ELF-1 (cell line): Measurements from ENCODE around the gene NOP9.
"Not testable (repeated sequence)": the region's sequence is repeated elsewhere in the genome, so short reads cannot be mapped to it uniquely, and the experiment has no call there.

Experiments
- DNase-seq: peaks from one replicate; pipeline ENCODE4 v3.0.0-alpha.2; 2016; ENCODE audit warnings: low read depth, low spot score

Gene NOP9

GRCh38 chr14:24325041-24325530 lies 25.4 kb downstream of the NOP9 start:
- no peak for DNase-seq

- DNase-seq: no peak
Measured at GRCh38 chr14:24325963-24326362, 26.3 kb downstream of the NOP9 start.

GRCh38 chr14:24327303-24327702 lies 27.7 kb downstream of the NOP9 start:
- DNase-seq: no peak

- DNase-seq: not testable (repeated sequence)
Measured at GRCh38 chr14:24327914-24328313, 28.3 kb downstream of the NOP9 start.

- DNase-seq: no peak
Measured at GRCh38 chr14:24329073-24329663, 29.5 kb downstream of the NOP9 start.

GRCh38 chr14:24329736-24330135 lies 30.1 kb downstream of the NOP9 start:
- DNase-seq: no peak

- no peak for DNase-seq
Measured at GRCh38 chr14:24330973-24331674, 31.5 kb downstream of the NOP9 start.

- no peak for DNase-seq
Measured at GRCh38 chr14:24331731-24332267, 32.1 kb downstream of the NOP9 start.

- peak; percentile 82 for DNase-seq
Measured at GRCh38 chr14:24332268-24332993, 32.8 kb downstream of the NOP9 start.

GRCh38 chr14:24334431-24335291 lies 35.0 kb downstream of the NOP9 start, which contains the start of gene ADCY4:
TSS of gene ADCY4 (minus strand) at chr14:24335071. CDS start at chr14:24334652, 419 bp downstream.
- peak; percentile 44 for DNase-seq

- peak; percentile 64 for DNase-seq
Measured at GRCh38 chr14:24335461-24336171, 36.0 kb downstream of the NOP9 start.

- DNase-seq: no peak
Measured at GRCh38 chr14:24337144-24337823, 37.6 kb downstream of the NOP9 start.

GRCh38 chr14:24337824-24338175 lies 38.1 kb downstream of the NOP9 start:
- no peak for DNase-seq

GRCh38 chr14:24338843-24339242 lies 39.2 kb downstream of the NOP9 start:
- no peak for DNase-seq

- no peak for DNase-seq
Measured at GRCh38 chr14:24339284-24340151, 39.9 kb downstream of the NOP9 start, which contains the start of gene RIPK3. TSS of gene RIPK3 (minus strand) at chr14:24339991. CDS start at chr14:24339826, 165 bp downstream.

- DNase-seq: no peak
Measured at GRCh38 chr14:24340606-24341005, 41.0 kb downstream of the NOP9 start.

GRCh38 chr14:24342889-24343288 lies 43.2 kb downstream of the NOP9 start:
- no peak for DNase-seq

- no peak for DNase-seq
Measured at GRCh38 chr14:24343795-24344660, 44.4 kb downstream of the NOP9 start.
